K562 (cell line): ENCODE measurements around the gene MROH8. TPM values are rescaled to one million over a fixed set of nuclear protein-coding genes. Genes with fewer than 3 reads are reported as not detected.

ENCODE experiments used
- ATAC-seq: fragments of 200-7000 bp; cut with Tn5 transposase; 3 replicates; pipeline ENCODE4 v1.9.1; 2020; ENCODE audit warnings: moderate library complexity
- BruUV-seq: library from RNA; stranded (reverse); fragments of 400-500 nt; replicated peaks from 2 replicates; lab custom pipeline; 2021; lab: Mats Ljungman, UMichigan
- CTCF ChIA-PET: fragments of 300-600 bp; formaldehyde crosslinking; extraction: SDS; loops from one replicate; lab custom pipeline; 2021; ENCODE audit warnings: low intra/inter-chr PET ratio; lab: Yijun Ruan, JAX
- POLR2A ChIA-PET: fragments of 300-600, 350-650 bp; sonication (Branson Sonifier 250); formaldehyde crosslinking; extraction: SDS; loops from one replicate; lab custom pipeline; 2021; ENCODE audit warnings: antibody characterized with exemption, inconsistent platforms; lab: Yijun Ruan, JAX
- DNase-seq, 4 experiments: peaks; one replicate each; pipeline versions ENCODE4 v3.0.0 to v3.0.0-alpha.2; 2011 to 2018; ENCODE audit warnings: low spot score in 3 of 4, mixed read lengths in 3 of 4; ENCODE audit errors: extremely low read depth in 1 of 4
- FAIRE-seq: peaks from 2 replicates; lab custom pipeline; 2011; peaks lifted over from hg19 to GRCh38; lab: Jason Lieb, UNC
- H2AFZ ChIP-seq: 2 replicates; pipeline ENCODE4 v1.6.0; 2011; ENCODE audit warnings: low read depth, low read length, control low read depth, inconsistent platforms
- H3K27ac ChIP-seq: fragments of 200-600 bp; 3 replicates; pipeline ENCODE4 v1.8.0; 2011; ENCODE audit warnings: low read depth, mild to moderate bottlenecking, control low read depth, inconsistent platforms, low read length, moderate library complexity, mixed read lengths; ENCODE audit errors: extremely low read depth
- H3K27me3 ChIP-seq, 2 experiments: fragments of 300-600 bp in 1 of 2; 2 replicates in 1 of 2; 3 replicates in 1 of 2; pipeline versions ENCODE4 v1.6.0 to v1.8.0; 2011; ENCODE audit warnings: inconsistent platforms in 2 of 2, low read length in 2 of 2, mild to moderate bottlenecking in 1 of 2, mixed read lengths in 1 of 2, moderate library complexity in 1 of 2; ENCODE audit not compliant: control insufficient read depth in 2 of 2, insufficient read depth in 2 of 2
- H3K36me3 ChIP-seq: fragments of 300-600 bp; 3 replicates; pipeline ENCODE4 v1.8.0; 2011; ENCODE audit warnings: mild to moderate bottlenecking, low read length, inconsistent platforms; ENCODE audit not compliant: control insufficient read depth, insufficient read depth
- H3K4me1 ChIP-seq, 2 experiments: fragments of 200-600 bp in 1 of 2; replicated peaks in 1 of 2; 2 replicates in 1 of 2; 3 replicates in 1 of 2; pipeline versions ENCODE4 v1.5.1 to v1.8.0; 2011; ENCODE audit warnings: inconsistent platforms in 2 of 2, low read length in 2 of 2, mild to moderate bottlenecking in 1 of 2, mixed read lengths in 1 of 2, moderate library complexity in 1 of 2; ENCODE audit not compliant: control insufficient read depth in 2 of 2, insufficient read depth in 2 of 2
- H3K4me2 ChIP-seq: 2 replicates; pipeline ENCODE4 v1.6.1; 2011; ENCODE audit warnings: low read length, control low read depth, inconsistent platforms, mixed read lengths; ENCODE audit not compliant: insufficient read depth
- H3K4me3 ChIP-seq: fragments of 200-600 bp; sonication (generic), shearing (Covaris generic); 2 replicates; pipeline ENCODE4 v1.5.1; 2016; ENCODE audit warnings: control low read depth, inconsistent platforms
- H3K79me2 ChIP-seq: fragments of 200-600 bp; 3 replicates; pipeline ENCODE4 v1.8.0; 2011; ENCODE audit warnings: low read length, inconsistent platforms; ENCODE audit not compliant: control insufficient read depth, insufficient read depth
- H3K9ac ChIP-seq, 2 experiments: 2 replicates each; pipeline versions ENCODE4 v1.6.0 to v1.6.1; 2011; ENCODE audit warnings: low read depth in 2 of 2, low read length in 2 of 2, control low read depth in 1 of 2, inconsistent platforms in 1 of 2, mild to moderate bottlenecking in 1 of 2, mixed read lengths in 1 of 2; ENCODE audit not compliant: insufficient read depth in 1 of 2
- H3K9me1 ChIP-seq: one replicate; pipeline ENCODE4 v1.6.0; 2011; ENCODE audit warnings: inconsistent platforms, mild to moderate bottlenecking, low read length, moderate library complexity; ENCODE audit not compliant: control insufficient read depth, insufficient read depth
- H3K9me3 ChIP-seq: replicated peaks from 2 replicates; pipeline ENCODE4 v1.5.1; 2011; ENCODE audit warnings: low read depth, low read length, inconsistent platforms; ENCODE audit not compliant: control insufficient read depth, insufficient read depth
- H4K20me1 ChIP-seq: replicated peaks from 2 replicates; pipeline ENCODE4 v1.6.1; 2011; ENCODE audit warnings: low read length, inconsistent platforms, mixed read lengths; ENCODE audit not compliant: control insufficient read depth, insufficient read depth
- ATF1 ChIP-seq, 2 experiments: fragments of 450-650 bp in 1 of 2; IDR thresholded peaks; 2 replicates each; pipeline ENCODE4 v1.6.1; 2016; ENCODE audit warnings: missing compliant biosample characterization in 1 of 2, missing genetic modification characterization in 1 of 2
- CBFB ChIP-seq: sonication (generic); formaldehyde crosslinking; IDR thresholded peaks from 2 replicates; pipeline ENCODE4 v1.4.0; 2020; ENCODE audit warnings: mild to moderate bottlenecking, missing genetic modification reagents
- EP400 ChIP-seq: fragments of 450-650 bp; IDR thresholded peaks from 2 replicates; pipeline ENCODE4 v1.6.1; 2017; ENCODE audit warnings: antibody characterized with exemption, mild to moderate bottlenecking, moderate library complexity
- PHF8 ChIP-seq: fragments of 200-600 bp; sonication (generic); IDR thresholded peaks from 2 replicates; pipeline ENCODE4 v1.6.1; 2012; ENCODE audit warnings: mixed run types, mild to moderate bottlenecking, inconsistent platforms, low read length, moderate library complexity, borderline replicate concordance
- ZNF589 ChIP-seq: fragments of 200-800 bp; sonication (Bioruptor generic); IDR thresholded peaks from 2 replicates; pipeline ENCODE4 v1.6.1; 2016; ENCODE audit warnings: low read depth, missing genetic modification characterization, missing compliant biosample characterization
- WGBS: fragments of 100-300 bp; shearing (Covaris generic); methylation state at CpG from one replicate; pipeline ENCODE4 v1.1.6; 2016; ENCODE audit warnings: low coverage, mixed read lengths; ENCODE audit not compliant: insufficient coverage; ENCODE audit errors: missing lambda C conversion rate; 5-methylcytosine and 5-hydroxymethylcytosine counted together
- in situ Hi-C: fragments of 300-500 bp; cut with MboI; formaldehyde crosslinking; loops from 4 replicates; pipeline ENCODE4 v1.15.0; 2018; ENCODE audit warnings: inconsistent platforms, mixed read lengths
- intact Hi-C: fragments of 100-400 bp; cut with micrococcal nuclease; formaldehyde crosslinking; loops from 2 replicates; pipeline ENCODE4 v1.14.2; 2022
- polyA plus RNA-seq, 8 experiments: library from polyadenylated mRNA; depleted of rRNA in 4 of 8; stranded (reverse) in 5 of 8; unstranded in 3 of 8; fragments of >200 nt; fragmentation: Nextera tagmentation in 2 of 8; fragmentation: Illumina TruSeq in 1 of 8; extraction: Ambion mirVana in 2 of 8; extraction: Trizol in 1 of 8; gene quantifications; 2 replicates each; pipeline versions ENCODE4 v1.2.1 to v1.2.3, GENCODE V29; 2011 to 2014; ENCODE audit warnings: inconsistent platforms in 1 of 8, missing spikeins in 1 of 8
- total RNA-seq, 7 experiments: library from RNA; depleted of rRNA in 6 of 7; stranded (reverse); fragments of >200 nt in 6 of 7; fragmentation: Illumina TruSeq in 2 of 7; extraction: Trizol in 2 of 7; gene quantifications; 2 replicates each; pipeline versions ENCODE4 v1.2.1 to v1.2.3, GENCODE V29; 2011 to 2021; ENCODE audit warnings: low replicate concordance in 1 of 7
- TF ChIP-seq, protein P1 (sequence below): fragments of 250-450 bp; sonication (Bioruptor Pico); IDR thresholded peaks from 2 replicates; pipeline ENCODE4 v1.5.0; 2021
- TF ChIP-seq, protein P2 (sequence below): fragments of 450-650 bp; IDR thresholded peaks from 2 replicates; pipeline ENCODE4 v1.6.1; 2016; ENCODE audit warnings: antibody characterized with exemption
- TF ChIP-seq, protein P3 (sequence below): fragments of 200-600 bp; sonication (generic); IDR thresholded peaks from one replicate; pipeline ENCODE4 v1.6.1; 2012; ENCODE audit warnings: mild to moderate bottlenecking, low read depth, low read length, inconsistent platforms

The MROH8 gene
- total and polyA plus RNA-seq, 9 of the 15 experiments (the other 6 are each of a cell fraction or from before 2014, with no cell fraction given): 0.21 to 1.5 (median 0.78) TPM

DNA sequence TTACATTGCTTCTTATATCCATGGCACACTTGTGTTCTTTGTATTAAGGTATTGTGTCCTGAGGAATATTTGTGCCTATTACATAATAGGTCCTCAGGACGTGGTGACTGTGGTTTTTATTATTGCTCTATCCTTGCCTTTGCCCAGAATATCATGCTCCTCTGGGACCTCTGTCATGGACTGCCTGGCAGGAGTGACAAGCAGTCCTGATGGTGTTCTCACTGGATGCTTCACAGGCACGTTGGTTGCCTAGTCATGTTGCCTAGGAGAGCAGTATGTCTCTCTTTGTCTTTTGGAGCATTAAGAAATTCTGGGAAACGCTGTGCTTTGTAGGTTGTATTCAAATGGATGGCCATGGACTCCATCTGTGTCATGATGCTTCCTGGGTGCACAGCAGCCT, 24.7 kb upstream of the MROH8 start:
- H3K4me1 ChIP-seq: no peaks in the 10 kb centered on the region
- intact Hi-C loops (no loop called here), in situ Hi-C loops (no loop called here)
- no peak overlapping the region for H3K4me2 ChIP-seq
- H3K79me2 ChIP-seq: 0 out of 3 replicates have a peak, but pooled peaks cover 13% of the 10 kb centered on the region
- H3K9me3 ChIP-seq: no peaks in the 10 kb centered on the region
- no peak overlapping the region for H3K27ac ChIP-seq
- CTCF ChIA-PET: no interaction called here
- H3K27me3 ChIP-seq: no peaks in the 10 kb centered on the region
- H3K36me3 ChIP-seq: peaks cover 96% of the 10 kb centered on the region
- no peak overlapping the region for H2AFZ ChIP-seq
- POLR2A ChIA-PET: interaction anchor here (1.1 kb wide), 1 partner anchor 21 kb away, joined by 4 read pairs; no protein-coding TSS in a partner anchor
- no TSS peak for BruUV-seq
- FAIRE-seq (no peak), ATAC-seq (no peak), DNase-seq (no peak)
- H3K4me3 ChIP-seq: no peak overlapping the region
- H3K9me1 ChIP-seq: no peaks in the 10 kb centered on the region
- no peak overlapping the region for H3K9ac ChIP-seq
- 82% methylated on average over 3 of the region's 3 CpGs for WGBS
- H4K20me1 ChIP-seq: peaks cover 7% of the 10 kb centered on the region; the same call in 1 of the 2 replicates
- TF ChIP-seq CBFB (CRISPR knock-in tag) (no peak), ZNF589 (CRISPR knock-in tag) (no peak), PHF8 (no peak), EP400 (no peak), ATF1 (CRISPR knock-in tag; IDR thresholded peaks at IDR 0.05) (no peak), ATF1 (tag; IDR thresholded peaks at IDR 0.05) (no peak)
- TF ChIP-seq, protein P1, sequence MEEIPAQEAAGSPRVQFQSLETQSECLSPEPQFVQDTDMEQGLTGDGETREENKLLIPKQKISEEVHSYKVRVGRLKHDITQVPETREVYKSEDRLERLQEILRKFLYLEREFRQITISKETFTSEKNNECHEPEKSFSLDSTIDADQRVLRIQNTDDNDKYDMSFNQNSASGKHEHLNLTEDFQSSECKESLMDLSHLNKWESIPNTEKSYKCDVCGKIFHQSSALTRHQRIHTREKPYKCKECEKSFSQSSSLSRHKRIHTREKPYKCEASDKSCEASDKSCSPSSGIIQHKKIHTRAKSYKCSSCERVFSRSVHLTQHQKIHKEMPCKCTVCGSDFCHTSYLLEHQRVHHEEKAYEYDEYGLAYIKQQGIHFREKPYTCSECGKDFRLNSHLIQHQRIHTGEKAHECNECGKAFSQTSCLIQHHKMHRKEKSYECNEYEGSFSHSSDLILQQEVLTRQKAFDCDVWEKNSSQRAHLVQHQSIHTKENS (CRISPR knock-in tag): no peak
- TF ChIP-seq, protein P2, sequence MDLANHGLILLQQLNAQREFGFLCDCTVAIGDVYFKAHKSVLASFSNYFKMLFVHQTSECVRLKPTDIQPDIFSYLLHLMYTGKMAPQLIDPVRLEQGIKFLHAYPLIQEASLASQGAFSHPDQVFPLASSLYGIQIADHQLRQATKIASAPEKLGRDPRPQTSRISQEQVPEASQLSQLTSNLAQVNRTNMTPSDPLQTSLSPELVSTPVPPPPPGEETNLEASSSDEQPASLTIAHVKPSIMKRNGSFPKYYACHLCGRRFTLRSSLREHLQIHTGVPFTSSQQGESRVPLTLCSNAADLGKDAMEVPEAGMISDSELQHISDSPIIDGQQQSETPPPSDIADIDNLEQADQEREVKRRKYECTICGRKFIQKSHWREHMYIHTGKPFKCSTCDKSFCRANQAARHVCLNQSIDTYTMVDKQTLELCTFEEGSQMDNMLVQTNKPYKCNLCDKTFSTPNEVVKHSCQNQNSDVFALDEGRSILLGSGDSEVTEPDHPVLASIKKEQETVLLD: no peak
- TF ChIP-seq, protein P3, sequence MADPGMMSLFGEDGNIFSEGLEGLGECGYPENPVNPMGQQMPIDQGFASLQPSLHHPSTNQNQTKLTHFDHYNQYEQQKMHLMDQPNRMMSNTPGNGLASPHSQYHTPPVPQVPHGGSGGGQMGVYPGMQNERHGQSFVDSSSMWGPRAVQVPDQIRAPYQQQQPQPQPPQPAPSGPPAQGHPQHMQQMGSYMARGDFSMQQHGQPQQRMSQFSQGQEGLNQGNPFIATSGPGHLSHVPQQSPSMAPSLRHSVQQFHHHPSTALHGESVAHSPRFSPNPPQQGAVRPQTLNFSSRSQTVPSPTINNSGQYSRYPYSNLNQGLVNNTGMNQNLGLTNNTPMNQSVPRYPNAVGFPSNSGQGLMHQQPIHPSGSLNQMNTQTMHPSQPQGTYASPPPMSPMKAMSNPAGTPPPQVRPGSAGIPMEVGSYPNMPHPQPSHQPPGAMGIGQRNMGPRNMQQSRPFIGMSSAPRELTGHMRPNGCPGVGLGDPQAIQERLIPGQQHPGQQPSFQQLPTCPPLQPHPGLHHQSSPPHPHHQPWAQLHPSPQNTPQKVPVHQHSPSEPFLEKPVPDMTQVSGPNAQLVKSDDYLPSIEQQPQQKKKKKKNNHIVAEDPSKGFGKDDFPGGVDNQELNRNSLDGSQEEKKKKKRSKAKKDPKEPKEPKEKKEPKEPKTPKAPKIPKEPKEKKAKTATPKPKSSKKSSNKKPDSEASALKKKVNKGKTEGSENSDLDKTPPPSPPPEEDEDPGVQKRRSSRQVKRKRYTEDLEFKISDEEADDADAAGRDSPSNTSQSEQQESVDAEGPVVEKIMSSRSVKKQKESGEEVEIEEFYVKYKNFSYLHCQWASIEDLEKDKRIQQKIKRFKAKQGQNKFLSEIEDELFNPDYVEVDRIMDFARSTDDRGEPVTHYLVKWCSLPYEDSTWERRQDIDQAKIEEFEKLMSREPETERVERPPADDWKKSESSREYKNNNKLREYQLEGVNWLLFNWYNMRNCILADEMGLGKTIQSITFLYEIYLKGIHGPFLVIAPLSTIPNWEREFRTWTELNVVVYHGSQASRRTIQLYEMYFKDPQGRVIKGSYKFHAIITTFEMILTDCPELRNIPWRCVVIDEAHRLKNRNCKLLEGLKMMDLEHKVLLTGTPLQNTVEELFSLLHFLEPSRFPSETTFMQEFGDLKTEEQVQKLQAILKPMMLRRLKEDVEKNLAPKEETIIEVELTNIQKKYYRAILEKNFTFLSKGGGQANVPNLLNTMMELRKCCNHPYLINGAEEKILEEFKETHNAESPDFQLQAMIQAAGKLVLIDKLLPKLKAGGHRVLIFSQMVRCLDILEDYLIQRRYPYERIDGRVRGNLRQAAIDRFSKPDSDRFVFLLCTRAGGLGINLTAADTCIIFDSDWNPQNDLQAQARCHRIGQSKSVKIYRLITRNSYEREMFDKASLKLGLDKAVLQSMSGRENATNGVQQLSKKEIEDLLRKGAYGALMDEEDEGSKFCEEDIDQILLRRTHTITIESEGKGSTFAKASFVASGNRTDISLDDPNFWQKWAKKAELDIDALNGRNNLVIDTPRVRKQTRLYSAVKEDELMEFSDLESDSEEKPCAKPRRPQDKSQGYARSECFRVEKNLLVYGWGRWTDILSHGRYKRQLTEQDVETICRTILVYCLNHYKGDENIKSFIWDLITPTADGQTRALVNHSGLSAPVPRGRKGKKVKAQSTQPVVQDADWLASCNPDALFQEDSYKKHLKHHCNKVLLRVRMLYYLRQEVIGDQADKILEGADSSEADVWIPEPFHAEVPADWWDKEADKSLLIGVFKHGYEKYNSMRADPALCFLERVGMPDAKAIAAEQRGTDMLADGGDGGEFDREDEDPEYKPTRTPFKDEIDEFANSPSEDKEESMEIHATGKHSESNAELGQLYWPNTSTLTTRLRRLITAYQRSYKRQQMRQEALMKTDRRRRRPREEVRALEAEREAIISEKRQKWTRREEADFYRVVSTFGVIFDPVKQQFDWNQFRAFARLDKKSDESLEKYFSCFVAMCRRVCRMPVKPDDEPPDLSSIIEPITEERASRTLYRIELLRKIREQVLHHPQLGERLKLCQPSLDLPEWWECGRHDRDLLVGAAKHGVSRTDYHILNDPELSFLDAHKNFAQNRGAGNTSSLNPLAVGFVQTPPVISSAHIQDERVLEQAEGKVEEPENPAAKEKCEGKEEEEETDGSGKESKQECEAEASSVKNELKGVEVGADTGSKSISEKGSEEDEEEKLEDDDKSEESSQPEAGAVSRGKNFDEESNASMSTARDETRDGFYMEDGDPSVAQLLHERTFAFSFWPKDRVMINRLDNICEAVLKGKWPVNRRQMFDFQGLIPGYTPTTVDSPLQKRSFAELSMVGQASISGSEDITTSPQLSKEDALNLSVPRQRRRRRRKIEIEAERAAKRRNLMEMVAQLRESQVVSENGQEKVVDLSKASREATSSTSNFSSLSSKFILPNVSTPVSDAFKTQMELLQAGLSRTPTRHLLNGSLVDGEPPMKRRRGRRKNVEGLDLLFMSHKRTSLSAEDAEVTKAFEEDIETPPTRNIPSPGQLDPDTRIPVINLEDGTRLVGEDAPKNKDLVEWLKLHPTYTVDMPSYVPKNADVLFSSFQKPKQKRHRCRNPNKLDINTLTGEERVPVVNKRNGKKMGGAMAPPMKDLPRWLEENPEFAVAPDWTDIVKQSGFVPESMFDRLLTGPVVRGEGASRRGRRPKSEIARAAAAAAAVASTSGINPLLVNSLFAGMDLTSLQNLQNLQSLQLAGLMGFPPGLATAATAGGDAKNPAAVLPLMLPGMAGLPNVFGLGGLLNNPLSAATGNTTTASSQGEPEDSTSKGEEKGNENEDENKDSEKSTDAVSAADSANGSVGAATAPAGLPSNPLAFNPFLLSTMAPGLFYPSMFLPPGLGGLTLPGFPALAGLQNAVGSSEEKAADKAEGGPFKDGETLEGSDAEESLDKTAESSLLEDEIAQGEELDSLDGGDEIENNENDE: no peak
